ENCODE data around the gene HRC.

HRC gene

DNA sequence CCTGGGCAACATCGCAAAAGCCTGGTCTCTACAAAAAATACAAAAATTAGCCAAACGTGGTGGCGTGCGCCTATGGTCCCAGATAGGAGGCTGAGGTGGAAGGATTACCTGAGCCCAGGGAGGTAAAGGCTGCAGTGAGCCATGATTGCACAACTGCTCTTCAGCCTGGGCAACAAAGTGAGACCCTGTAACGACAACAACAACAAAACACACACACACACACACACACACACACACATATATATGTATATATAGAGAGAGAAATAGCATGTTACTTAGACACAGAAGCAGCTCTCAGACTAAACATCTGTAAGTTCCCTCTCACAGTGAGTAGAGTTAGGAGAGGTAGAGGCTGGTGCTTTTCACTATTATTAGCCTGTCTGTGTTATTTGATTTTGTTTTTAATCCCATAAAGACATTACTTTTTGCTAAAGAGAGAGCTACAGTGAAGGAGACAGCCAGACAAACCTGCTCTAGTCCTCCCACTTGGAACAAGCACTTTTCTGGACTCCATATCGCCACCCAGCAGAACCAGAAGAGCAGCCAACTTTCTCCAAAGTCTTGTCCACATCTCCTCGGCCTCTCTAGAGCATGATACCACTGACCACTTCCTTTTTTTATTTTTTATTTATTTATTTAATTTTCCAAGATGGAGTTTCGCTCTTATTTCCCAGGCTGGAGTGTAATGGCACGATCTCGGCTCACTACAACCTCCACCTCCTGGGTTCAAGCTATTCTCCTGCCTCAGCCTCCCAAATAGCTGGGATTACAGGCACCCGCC lies 43.8 kb downstream of the HRC start:
- H3K4me3 ChIP-seq (ENCODE audit: low read depth, low read length): no peak overlapping the region
- TF ChIP-seq MAX (IDR thresholded peaks at IDR 0.05; ENCODE audit: low read depth, low read length) (no peak), MYC (IDR thresholded peaks at IDR 0.05; ENCODE audit: low read depth, low read length) (no peak), CTCF (IDR thresholded peaks at IDR 0.05; ENCODE audit: low read depth, low read length) (no peak), POLR2A (IDR thresholded peaks at IDR 0.05; ENCODE audit: extremely low read depth, insufficient read length) (no peak)
- no peak for DNase-seq (ENCODE audit: low read depth)

- H3K4me3 ChIP-seq (ENCODE audit: low read depth, low read length): no peak overlapping the region
- no peak for DNase-seq (ENCODE audit: low read depth)
- no peak for TF ChIP-seq MYC (IDR thresholded peaks at IDR 0.05; ENCODE audit: low read depth, low read length)
- TF ChIP-seq CTCF (IDR thresholded peaks at IDR 0.05; ENCODE audit: low read depth, low read length): no peak
- no peak for TF ChIP-seq MAX (IDR thresholded peaks at IDR 0.05; ENCODE audit: low read depth, low read length)
- TF ChIP-seq POLR2A (IDR thresholded peaks at IDR 0.05; ENCODE audit: extremely low read depth, insufficient read length): no peak
These were observed 44.6 kb downstream of the HRC start for GRCh38 chr19:49110567-49110966.

GRCh38 chr19:49109569-49110233 lies 45.5 kb downstream of the HRC start:
- no peak for TF ChIP-seq POLR2A (IDR thresholded peaks at IDR 0.05; ENCODE audit: extremely low read depth, insufficient read length)
- TF ChIP-seq MAX (IDR thresholded peaks at IDR 0.05; ENCODE audit: low read depth, low read length): no peak
- no peak for TF ChIP-seq MYC (IDR thresholded peaks at IDR 0.05; ENCODE audit: low read depth, low read length)
- no peak for TF ChIP-seq CTCF (IDR thresholded peaks at IDR 0.05; ENCODE audit: low read depth, low read length)
- H3K4me3 ChIP-seq (ENCODE audit: low read depth, low read length): no peak overlapping the region
- no peak for DNase-seq (ENCODE audit: low read depth)

- TF ChIP-seq POLR2A (IDR thresholded peaks at IDR 0.05; ENCODE audit: extremely low read depth, insufficient read length) (no peak), MAX (IDR thresholded peaks at IDR 0.05; ENCODE audit: low read depth, low read length) (no peak), MYC (IDR thresholded peaks at IDR 0.05; ENCODE audit: low read depth, low read length) (no peak), CTCF (IDR thresholded peaks at IDR 0.05; ENCODE audit: low read depth, low read length) (no peak)
- DNase-seq (ENCODE audit: low read depth): no peak
- no peak overlapping the region for H3K4me3 ChIP-seq (ENCODE audit: low read depth, low read length)
These were observed 46.1 kb downstream of the HRC start for GRCh38 chr19:49109051-49109450.

DNA sequence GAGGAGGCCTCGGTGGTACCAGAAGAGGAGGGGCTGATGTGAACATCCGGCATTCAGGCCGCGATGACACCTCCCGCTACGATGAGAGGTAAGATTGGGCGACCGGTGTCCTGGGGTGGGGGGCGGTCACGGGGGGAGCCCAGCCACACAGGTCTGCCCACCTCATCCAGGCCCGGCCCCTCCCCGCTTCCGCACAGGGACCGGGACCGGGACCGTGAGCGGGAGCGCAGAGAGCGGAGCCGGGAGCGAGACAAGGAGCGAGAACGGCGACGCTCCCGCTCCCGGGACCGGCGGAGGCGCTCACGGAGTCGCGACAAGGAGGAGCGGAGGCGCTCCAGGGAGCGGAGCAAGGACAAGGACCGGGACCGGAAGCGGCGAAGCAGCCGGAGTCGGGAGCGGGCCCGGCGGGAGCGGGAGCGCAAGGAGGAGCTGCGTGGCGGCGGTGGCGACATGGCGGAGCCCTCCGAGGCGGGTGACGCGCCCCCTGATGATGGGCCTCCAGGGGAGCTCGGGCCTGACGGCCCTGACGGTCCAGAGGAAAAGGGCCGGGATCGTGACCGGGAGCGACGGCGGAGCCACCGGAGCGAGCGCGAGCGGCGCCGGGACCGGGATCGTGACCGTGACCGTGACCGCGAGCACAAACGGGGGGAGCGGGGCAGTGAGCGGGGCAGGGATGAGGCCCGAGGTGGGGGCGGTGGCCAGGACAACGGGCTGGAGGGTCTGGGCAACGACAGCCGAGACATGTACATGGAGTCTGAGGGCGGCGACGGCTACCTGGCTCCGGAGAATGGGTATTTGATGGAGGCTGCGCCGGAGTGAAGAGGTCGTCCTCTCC lies 47.4 kb downstream of the HRC start:
- no peak for DNase-seq (ENCODE audit: low read depth)
- TF ChIP-seq MAX (IDR thresholded peaks at IDR 0.05; ENCODE audit: low read depth, low read length): no peak
- TF ChIP-seq CTCF (IDR thresholded peaks at IDR 0.05; ENCODE audit: low read depth, low read length): no peak
- no peak for TF ChIP-seq POLR2A (IDR thresholded peaks at IDR 0.05; ENCODE audit: extremely low read depth, insufficient read length)
- no peak overlapping the region for H3K4me3 ChIP-seq (ENCODE audit: low read depth, low read length)
